IPS-18c (cell line): ENCODE measurements around the gene DCPS.
"Not testable (repeated sequence)": the region's sequence is repeated elsewhere in the genome, so short reads cannot be mapped to it uniquely, and the experiment has no call there.

Experiments used
- H3K4me3 ChIP-seq: 2 replicates; pipeline ENCODE4 v1.7.0; 2013; ENCODE audit warnings: low read depth, mild to moderate bottlenecking, low read length, moderate library complexity; ENCODE audit not compliant: insufficient read depth
- H3K9me3 ChIP-seq: one replicate; pipeline ENCODE4 v1.6.1; 2013; ENCODE audit warnings: mild to moderate bottlenecking, low read length, moderate library complexity; ENCODE audit not compliant: control insufficient read depth, insufficient read depth

DCPS gene

DNA sequence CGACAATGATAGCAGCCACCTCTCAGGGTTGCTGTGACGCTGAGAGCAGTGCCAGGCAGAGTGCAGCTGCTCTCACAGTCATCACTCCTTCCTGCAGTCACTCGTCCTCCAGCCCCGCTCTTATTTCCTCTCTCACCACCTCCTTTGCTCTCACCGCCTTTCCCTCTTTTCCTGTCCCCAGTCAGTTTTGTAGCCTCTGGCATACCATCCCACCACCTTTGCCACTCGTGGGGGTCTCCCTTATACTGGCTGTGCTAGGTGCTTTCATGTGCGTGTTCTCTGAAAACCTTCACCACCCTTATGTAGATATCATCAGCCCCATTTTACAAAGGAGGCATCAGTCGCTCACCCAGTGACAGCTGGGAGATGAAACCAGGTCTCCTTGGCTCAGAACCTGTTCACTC is 32.3 kb downstream of the DCPS start:
- H3K4me3 ChIP-seq = no peak overlapping the region; the same call in 1 of the 2 replicates
- H3K9me3 ChIP-seq = no peaks in the 10 kb centered on the region

- no peak overlapping the region for H3K4me3 ChIP-seq
- H3K9me3 ChIP-seq = no peaks in the 10 kb centered on the region
Measured at GRCh38 chr11:126336671-126337101, 32.8 kb downstream of the DCPS start.

- Histone ChIP-seq H3K4me3 (no peak overlapping the region), H3K9me3 (no peaks in the 10 kb centered on the region)
Measured at GRCh38 chr11:126337126-126337473, 33.2 kb downstream of the DCPS start.

DNA sequence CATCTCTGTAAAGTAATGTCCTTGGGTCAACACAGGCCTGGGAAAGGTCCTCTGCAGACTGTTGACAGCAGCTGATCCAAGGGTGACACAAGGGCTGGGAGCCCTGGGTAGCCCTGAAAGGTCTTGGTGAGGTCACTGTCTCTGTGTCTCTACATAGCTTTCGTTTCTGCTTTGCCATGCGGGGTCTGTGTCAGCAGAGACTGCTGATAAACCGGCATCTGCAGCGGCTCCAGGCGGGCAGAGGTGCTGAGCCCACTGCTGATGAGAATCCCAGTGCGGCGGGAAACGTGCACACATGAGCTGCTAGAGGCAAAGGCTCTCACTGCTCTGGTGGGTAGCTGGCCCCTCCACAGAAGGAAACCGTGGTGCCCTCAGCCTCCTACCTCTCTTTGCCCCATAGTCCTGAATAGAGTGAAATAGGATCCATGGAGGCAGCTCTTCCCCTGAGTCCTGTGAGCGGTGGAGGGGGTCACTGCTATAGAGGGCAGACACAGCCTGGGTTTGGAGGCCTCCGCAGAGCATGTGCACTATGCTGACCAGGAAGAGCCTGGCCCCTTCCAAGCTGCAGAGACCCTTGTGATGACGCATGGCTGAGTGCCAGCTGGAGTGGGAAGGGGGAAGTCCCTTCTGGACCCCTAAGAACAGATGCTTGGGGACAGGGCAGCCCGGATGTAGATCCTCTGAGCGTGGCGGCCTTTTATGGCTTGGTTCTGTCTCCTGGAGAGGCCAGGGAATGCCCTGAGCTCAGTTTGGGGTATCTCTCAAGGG is 33.8 kb downstream of the DCPS start:
- peaks cover 2% of the 10 kb centered on the region for H3K9me3 ChIP-seq
- no peak overlapping the region for H3K4me3 ChIP-seq

- Histone ChIP-seq H3K9me3 (peaks cover 2% of the 10 kb centered on the region), H3K4me3 (no peak overlapping the region)
Measured at GRCh38 chr11:126338346-126339055, 34.6 kb downstream of the DCPS start.

DNA sequence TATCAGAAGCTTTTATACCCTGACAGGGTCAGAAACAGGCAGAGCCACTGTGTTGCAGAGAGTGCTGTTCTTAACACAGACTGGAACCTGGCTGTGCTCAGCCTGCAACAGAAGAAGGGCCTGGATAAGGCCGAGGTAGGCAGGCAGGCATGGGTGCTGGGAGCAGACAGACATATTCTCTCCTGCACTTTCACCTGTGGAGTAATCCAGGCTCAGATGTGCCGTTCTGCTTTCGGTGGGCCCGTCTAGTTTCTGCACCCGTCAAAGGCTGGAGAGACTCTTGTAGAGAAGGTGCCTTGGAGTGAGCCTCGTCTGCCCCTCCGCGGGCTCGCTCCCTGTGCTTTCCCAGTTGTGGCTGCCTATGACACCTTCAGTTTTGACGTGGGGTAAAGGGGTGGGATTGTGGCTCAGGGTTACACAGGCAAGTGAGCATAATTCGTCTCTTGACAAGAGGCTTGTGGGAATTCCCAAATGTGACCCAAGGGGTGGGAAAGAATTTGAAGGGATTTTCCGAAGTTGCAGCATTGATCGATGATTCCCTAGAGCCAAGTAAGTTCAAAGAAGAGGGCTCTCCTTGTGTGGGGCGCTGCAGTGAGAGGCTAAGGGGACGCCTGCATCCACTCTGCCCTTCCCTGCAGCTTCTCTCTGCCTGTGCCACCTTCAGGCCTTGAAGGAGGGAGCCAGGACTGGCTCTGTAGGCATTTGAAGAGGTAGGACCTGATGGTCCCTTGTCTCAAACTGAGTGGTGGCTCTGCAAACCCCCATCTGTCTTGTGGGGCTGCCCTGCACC is 35.4 kb downstream of the DCPS start:
- Histone ChIP-seq H3K4me3 (no peak overlapping the region), H3K9me3 (peaks cover 2% of the 10 kb centered on the region)

- Histone ChIP-seq H3K4me3 (no peak overlapping the region), H3K9me3 (peaks cover 2% of the 10 kb centered on the region)
Measured at GRCh38 chr11:126339863-126340434, 36.1 kb downstream of the DCPS start.

- peaks cover 2% of the 10 kb centered on the region for H3K9me3 ChIP-seq
- no peak overlapping the region for H3K4me3 ChIP-seq
Measured at GRCh38 chr11:126340960-126341606, 37.2 kb downstream of the DCPS start.

DNA sequence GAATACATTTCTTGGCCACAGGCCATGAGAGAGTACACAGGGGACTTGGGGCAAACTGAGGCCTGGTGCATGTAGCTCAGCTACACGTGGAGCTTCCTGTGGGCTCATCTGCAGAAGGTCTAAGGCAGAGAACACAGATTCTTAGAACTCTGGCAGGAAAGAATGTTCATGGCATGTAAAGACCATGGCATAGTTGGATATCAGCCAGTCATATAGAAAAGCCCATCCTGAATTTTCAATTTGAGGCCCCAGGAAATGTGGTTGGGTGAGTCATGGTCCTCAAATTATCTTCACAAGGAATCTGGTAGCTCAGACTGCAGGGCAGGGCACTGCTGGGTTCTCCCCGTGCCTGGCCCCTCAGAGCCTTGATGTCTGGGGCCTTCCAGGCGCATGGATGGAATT is 37.9 kb downstream of the DCPS start:
- H3K9me3 ChIP-seq = peaks cover 2% of the 10 kb centered on the region
- no peak overlapping the region for H3K4me3 ChIP-seq

GRCh38 chr11:126343051-126343450 is 39.2 kb downstream of the DCPS start:
- peaks cover 2% of the 10 kb centered on the region for H3K9me3 ChIP-seq
- H3K4me3 ChIP-seq = no peak overlapping the region

DNA sequence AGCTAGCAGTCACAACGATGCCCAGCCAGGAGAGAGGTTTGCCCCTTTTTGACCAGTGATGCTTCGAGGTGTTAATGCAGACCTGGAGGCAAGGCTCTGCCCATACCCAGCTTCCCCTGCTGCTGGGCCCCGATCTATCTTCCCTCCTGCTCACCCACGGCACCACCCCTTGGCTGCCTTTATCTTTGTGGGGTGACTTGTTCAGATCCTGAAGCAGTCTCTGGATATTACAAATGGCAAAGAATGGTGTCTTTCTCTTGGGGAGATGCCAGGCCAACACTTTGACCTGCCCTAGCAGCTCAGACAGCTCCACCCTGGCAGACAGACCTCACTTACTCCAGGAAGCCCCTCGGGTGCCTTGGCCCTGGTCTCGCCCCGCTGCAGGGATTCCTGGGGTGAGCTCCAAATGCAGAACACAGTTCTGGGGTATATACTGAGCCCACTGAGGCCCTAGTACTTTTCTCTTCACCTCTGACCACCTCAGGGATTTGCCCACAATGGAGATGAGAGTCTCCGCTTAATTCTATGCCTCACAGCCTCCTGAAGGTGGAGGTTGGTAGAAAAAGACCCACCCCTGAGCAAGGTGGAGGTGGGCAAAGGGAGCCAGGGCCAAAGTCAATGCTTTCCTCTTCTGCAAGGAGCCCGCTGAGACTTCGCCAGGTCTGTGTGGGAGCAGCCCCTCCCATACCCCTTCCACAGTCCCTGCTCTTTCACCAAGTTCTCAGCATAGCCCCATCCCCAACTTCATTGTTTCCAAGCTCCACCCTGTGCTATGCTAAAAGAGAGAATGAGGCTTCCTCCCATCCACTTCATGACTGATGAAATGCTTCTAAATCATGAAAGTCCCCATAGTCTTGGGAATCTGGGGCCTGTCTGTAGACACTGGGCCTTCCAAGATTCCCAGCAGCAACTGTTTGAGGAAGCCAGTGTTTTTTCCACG is 40.6 kb downstream of the DCPS start:
- H3K4me3 ChIP-seq = no peak overlapping the region
- peaks cover 2% of the 10 kb centered on the region for H3K9me3 ChIP-seq

- Histone ChIP-seq H3K9me3 (peaks cover 2% of the 10 kb centered on the region), H3K4me3 (no peak overlapping the region)
Measured at GRCh38 chr11:126345283-126345682, 41.4 kb downstream of the DCPS start.

DNA sequence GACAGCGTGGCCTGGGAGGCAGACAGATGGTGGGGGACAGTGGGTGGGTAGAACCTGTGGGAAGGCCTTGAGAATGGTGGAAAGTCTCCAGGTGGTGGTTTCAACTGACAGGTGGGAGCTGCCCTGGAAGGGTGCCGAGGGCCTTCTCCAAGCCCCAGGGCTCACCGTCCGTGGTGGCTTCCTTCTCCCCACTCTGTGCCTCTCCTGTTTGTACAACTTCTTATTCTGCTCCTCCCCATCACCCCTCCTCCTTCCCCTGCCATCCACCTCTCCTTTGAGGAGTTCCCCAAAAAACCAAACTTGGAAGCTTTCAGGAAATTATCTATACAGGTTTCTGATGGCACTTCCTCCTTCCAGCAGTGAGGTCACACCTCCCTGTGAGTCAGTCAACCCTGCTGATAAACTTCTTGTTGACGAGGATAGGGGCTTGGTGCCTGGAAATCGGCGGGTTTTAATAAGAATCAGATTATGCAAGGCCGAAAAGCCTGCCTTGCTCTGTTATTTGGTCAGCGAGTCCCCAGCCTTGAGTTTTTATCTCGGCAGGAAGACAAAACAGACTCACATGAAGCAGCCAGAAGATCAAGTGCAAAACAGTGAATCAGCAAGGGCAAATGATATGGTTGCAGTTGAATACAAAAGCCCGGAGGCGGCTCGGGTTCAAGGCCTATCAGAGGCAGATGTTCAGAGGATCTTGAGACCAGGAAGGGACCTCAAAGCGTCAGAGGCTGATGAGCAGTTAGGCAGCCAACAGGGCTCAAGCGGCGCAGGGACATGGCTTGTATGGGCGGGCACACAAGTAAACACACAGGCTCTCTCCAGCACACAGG is 42.1 kb downstream of the DCPS start:
- Histone ChIP-seq H3K4me3 (no peak overlapping the region), H3K9me3 (peaks cover 2% of the 10 kb centered on the region)

- Histone ChIP-seq H3K9me3 (peaks cover 2% of the 10 kb centered on the region), H3K4me3 (no peak overlapping the region)
Measured at GRCh38 chr11:126346586-126346940, 42.7 kb downstream of the DCPS start.

- not testable (repeated sequence) for H3K9me3 ChIP-seq, H3K4me3 ChIP-seq
Measured at GRCh38 chr11:126346946-126347345, 43.1 kb downstream of the DCPS start.
